Epithelial cell of esophagus (primary cell): ENCODE data around the gene CXXC1.

Source experiments
- DNase-seq: peaks from one replicate; pipeline ENCODE4 v3.0.0; 2010; ENCODE audit warnings: low read depth
- H3K4me3 ChIP-seq: 2 replicates; pipeline ENCODE4 v1.5.1; 2011; ENCODE audit warnings: mild to moderate bottlenecking, low read length, control low read depth
- TF ChIP-seq, protein P1 (sequence below): IDR thresholded peaks from 2 replicates; pipeline ENCODE4 v1.5.1; 2011; ENCODE audit warnings: low read depth, mild to moderate bottlenecking, low read length, control low read depth, inconsistent platforms; ENCODE audit not compliant: insufficient read depth; ENCODE audit errors: missing control alignments

Gene CXXC1

DNA sequence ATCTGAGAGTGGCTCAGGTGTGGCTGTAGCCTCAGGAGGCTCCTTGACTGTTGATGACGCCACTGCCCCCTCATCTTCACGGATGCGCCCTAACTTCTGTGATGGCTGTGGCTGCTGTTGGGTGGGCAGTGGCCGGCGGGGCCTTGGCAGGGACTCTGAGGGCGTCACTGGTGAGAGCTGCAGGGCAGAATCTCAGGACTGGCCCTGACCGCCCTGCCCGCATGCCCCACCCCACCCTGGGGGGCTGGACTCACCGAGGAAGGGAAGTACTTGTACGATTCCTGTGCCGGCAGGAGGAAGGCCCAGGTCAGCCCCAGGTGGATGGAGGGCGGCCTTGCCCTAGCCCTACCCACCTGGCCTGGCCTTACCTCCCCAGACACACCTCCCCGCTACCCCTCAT lies 2.4 kb downstream of the CXXC1 start:
- TF ChIP-seq, protein P1, sequence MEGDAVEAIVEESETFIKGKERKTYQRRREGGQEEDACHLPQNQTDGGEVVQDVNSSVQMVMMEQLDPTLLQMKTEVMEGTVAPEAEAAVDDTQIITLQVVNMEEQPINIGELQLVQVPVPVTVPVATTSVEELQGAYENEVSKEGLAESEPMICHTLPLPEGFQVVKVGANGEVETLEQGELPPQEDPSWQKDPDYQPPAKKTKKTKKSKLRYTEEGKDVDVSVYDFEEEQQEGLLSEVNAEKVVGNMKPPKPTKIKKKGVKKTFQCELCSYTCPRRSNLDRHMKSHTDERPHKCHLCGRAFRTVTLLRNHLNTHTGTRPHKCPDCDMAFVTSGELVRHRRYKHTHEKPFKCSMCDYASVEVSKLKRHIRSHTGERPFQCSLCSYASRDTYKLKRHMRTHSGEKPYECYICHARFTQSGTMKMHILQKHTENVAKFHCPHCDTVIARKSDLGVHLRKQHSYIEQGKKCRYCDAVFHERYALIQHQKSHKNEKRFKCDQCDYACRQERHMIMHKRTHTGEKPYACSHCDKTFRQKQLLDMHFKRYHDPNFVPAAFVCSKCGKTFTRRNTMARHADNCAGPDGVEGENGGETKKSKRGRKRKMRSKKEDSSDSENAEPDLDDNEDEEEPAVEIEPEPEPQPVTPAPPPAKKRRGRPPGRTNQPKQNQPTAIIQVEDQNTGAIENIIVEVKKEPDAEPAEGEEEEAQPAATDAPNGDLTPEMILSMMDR = no peak
- no peak overlapping the region for H3K4me3 ChIP-seq
- no peak for DNase-seq

DNA sequence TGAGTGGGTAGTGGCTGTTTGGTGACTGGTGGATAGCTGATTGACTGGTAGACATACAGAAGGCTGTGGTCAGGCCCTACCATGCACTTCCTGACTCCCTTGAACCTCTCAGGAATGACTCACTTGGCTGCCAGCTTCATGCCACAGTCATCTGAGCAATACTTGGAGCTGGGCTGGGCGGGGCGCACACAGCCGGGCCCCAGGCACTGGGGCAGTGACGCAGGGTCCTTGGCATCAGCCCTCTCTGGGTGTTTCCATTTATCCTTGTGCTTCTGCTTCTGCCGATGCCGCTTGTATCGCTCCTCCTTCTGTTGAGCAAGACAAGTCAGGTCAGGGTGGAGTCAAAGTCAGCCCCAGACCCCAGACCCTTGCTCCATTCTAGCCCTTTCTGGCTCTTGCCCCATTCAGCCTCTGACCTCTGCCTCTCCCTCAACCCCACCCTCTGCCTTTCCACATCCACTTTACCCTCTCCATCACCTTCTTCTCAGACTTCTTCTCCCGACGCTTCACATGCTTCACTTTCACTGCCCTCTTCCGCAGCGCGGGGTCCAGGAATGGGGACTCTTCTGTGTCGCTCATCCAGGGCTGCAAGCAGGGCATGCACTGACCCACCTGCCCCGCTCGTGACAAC lies 3.1 kb downstream of the CXXC1 start:
- TF ChIP-seq, protein P1 = no peak
- H3K4me3 ChIP-seq = no peak overlapping the region
- peak; percentile 94 for DNase-seq

DNA sequence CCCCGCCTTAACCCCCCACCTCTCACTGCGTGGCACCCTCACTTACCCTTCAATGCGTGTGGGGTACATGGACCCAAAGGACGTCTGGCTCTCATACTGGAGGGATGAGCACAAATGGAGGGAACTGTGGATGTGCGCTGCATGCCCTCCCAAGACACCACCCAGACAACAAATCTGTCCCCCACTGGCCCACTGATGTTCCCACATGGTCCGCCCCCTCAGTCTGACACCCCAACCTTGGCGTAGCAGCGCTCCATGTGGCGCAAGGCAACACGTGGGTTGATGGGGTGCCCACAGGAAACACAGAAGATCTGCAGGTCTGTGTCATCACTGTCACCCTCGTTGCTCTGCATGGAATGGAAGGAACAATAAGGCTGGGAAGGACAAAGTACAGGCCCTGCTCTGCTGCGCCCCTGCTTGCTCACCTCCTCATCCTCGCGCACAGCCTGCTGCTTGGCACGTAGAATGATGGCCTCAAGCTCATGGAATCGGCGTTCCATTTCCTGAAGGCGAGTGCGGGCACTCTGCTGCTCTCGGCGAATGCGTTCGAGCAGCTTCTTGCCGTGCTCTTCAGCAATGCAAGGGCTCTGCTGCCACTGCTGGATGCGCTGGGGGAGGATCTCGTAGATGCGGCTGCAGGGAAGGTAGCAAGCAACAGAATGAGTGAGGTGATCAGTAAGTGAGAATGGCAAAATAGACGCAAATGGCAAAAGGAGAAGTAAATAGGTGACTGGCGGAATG lies 3.9 kb downstream of the CXXC1 start:
- no peak for DNase-seq
- TF ChIP-seq, protein P1 = no peak
- no peak overlapping the region for H3K4me3 ChIP-seq

DNA sequence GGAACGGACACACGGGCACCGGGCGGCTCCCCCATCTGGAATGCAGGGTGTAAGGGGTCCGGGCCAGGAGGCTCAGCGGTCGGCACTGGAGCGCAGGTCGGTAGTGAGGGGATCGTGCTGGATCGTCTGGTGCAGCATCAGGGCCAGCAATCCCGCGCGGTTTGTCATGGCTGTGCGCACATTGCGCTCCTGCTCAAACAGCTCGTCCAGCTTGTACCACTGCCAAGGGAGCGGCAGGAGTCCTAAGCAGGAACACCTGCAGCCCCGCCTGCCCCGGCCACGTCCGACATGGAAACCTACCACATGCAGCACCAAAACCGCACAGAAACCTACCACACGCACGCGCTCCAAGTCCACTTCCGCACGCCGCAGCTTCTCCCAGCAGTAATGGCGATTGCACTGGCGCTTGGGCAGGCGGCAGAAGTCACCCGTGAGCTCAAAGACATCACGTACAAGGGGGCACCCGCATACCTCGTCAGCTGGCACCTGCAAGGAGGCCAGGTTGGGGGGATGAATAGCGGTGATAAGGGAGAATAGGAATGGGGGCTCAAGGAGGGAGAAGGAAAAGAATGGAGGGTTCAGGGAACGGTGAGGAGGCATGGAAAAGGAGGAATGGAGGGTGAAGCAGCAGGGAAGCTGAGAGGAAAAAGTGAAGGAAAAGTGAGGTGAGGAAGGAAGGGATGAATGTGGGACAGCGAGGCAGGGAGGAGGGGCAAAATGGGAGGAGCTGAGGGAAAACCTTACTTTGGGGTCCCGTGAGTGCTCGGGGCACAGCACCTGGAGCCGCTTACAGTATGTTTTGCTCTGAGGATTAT lies 4.8 kb downstream of the CXXC1 start:
- no peak for DNase-seq
- no peak overlapping the region for H3K4me3 ChIP-seq
- TF ChIP-seq, protein P1 = no peak

DNA sequence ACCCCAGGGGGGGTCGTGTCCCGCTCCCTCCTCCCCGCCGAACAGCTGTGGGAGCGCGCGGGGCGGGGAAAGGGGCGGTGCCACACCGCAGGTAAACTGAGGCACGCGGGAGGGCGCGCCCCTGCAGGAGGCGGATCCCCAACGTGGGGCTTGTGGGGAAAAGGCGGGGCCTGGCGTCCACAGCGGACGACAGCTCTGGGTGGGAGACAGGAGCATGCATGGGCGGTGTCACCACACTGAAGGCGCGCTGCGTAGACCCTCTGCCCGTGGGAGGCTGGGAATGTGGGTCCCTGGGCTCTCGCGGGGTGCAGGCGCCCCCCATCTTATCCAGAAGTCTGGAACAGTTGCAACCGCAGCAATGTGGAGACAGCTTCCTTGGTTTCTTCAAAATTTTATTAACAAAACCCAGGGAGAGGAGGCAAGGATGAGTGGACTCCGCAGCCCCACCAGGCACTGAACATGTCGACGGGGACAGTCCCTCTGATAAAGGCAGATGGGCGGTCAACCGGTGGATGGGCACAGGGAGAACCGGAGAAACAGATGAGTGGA lies 5.4 kb downstream of the CXXC1 start:
- TF ChIP-seq, protein P1 = no peak
- no peak for DNase-seq
- H3K4me3 ChIP-seq = peak overlapping the region; percentile 94

DNA sequence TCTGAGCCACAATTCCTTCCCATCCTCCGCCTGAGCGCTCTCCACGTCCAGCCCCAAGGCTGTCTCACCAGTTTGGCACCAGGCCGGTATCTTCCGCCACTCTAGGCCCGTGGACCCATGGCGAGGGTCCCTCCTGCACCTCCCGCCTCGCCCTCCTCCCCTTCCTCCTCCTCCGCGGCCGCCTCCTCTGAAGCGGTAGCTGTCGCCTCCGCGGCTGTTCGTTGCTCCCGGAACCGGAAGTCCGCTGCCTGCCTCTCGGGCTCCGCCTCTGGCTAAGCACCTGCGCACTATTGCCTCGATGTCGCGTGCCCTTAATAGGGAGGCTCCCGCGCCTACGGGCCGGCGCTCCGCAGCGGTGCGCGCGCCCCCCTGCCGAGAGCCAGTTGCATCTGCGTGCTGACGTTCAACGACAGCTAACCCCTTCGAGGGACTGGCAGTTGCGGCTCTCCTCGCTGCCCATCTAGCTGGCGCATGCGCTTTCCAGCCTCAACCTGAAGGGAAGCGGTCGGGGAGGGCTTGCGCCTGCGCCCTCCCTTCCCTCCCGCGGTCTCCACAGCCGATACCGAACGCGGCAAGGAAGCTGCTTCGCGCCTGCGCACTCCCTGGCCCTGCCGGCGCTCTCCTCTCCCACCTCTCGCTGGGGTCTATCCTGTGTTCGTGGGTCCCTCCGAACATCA lies 6.1 kb downstream of the CXXC1 start, which contains the start of gene MBD1:
Gene MBD1, minus strand, starts transcription at position 229 of the 677 bp plus-strand sequence. CDS start 1,531 bp downstream, outside the sequence.
- DNase-seq = peak; percentile 96
- TF ChIP-seq, protein P1 = peak; percentile 34
- H3K4me3 ChIP-seq = peak within 1 kb of the TSS; percentile 94
